Fibroblast of the aortic adventitia (primary cell): ENCODE measurements around the gene HOXA6. TPM values are rescaled to one million over a fixed set of nuclear protein-coding genes. Genes with fewer than 3 reads are reported as not detected.

Experiments used
- DNase-seq: peaks from one replicate; pipeline ENCODE4 v3.0.0-alpha.2; 2010; ENCODE audit warnings: low read depth
- H3K4me3 ChIP-seq: 2 replicates; pipeline ENCODE4 v1.5.1; 2011; ENCODE audit warnings: low read depth, mild to moderate bottlenecking, control low read depth, low read length, moderate library complexity
- CTCF ChIP-seq: IDR thresholded peaks from 2 replicates; pipeline ENCODE4 v1.5.1; 2011; ENCODE audit warnings: mild to moderate bottlenecking, low read length, control low read depth, inconsistent platforms; ENCODE audit not compliant: insufficient read depth
- total RNA-seq: library from RNA; depleted of rRNA; stranded (reverse); fragments of >200 nt; gene quantifications from 2 replicates; pipeline ENCODE4 v1.2.3, GENCODE V29; 2012; ENCODE audit warnings: low replicate concordance

The HOXA6 gene
- total RNA-seq, 1 donor: not detected

GRCh38 chr7:27109466-27110185, 37.9 kb downstream of the HOXA6 start:
- peak; percentile 12 for DNase-seq
- peak overlapping the region; percentile 31 for H3K4me3 ChIP-seq
- no peak for TF ChIP-seq CTCF

GRCh38 chr7:27108390-27109127, 39.0 kb downstream of the HOXA6 start:
- peak overlapping the region; percentile 55 for H3K4me3 ChIP-seq
- TF ChIP-seq CTCF: no peak
- DNase-seq: peak; percentile 69

GRCh38 chr7:27107391-27108381, 39.9 kb downstream of the HOXA6 start:
- H3K4me3 ChIP-seq: peak overlapping the region; percentile 55
- no peak for TF ChIP-seq CTCF
- peak; percentile 72 for DNase-seq

GRCh38 chr7:27106901-27107240, 40.7 kb downstream of the HOXA6 start:
- H3K4me3 ChIP-seq: peak overlapping the region; percentile 58
- TF ChIP-seq CTCF: no peak
- DNase-seq: peak; percentile 45

- peak; percentile 62 for DNase-seq
- peak overlapping the region; percentile 58 for H3K4me3 ChIP-seq
- TF ChIP-seq CTCF: no peak
Observed at GRCh38 chr7:27106181-27106900, 41.2 kb downstream of the HOXA6 start.
